Measurements from ENCODE around the gene LRRC8D.
"Not testable (repeated sequence)": the region's sequence is repeated elsewhere in the genome, so short reads cannot be mapped to it uniquely, and the experiment has no call there.

The LRRC8D gene

DNA sequence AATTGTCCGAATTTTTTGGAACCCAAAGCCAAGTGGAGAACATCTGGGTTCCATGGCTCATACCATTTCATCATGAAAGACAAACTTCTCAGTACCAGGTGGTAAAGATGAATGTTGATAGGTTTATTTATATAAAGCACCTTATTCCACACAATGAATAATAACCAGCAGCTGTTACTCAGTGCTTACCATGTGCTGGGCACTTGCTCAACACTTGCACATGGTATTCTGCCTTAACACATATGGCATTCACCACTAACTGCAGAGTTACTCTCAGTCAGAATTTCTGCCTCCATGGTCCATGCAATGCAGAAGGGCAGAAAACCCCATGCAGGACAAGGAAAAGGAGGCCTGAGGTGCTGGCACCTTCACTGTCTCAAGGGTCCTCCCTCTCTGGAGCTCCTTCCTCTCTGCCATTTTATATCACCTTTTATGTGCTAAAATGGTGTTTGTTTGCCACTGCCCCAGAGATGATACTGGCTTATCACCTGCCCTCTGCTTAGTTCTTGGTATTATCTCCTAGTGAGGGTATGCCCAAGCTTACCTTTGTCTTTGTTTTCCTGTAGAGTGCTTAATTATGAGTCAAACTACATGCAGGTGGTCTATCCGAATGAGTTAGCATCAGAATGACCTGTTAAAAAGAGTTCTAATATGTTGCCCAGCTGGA, 97.4 kb downstream of the LRRC8D start:
- no peak for FAIRE-seq

DNA sequence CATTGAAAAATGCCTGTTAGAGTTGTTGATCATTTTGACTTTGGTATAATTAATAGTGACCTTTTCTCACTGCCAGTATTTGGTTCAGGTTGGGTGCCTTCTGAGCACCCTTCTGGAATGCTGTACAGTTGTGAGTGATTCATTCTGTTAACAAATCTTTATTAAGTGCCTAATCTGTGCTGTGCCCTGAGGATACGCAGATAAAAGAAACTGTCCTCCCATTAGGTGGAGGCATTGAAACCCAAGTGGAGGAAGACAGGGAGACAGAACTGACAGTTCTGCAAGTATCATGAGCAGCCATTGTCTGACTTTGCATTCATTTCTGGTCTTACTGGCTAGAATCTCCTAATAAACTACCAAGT, 97.9 kb downstream of the LRRC8D start:
- no peak for FAIRE-seq

DNA sequence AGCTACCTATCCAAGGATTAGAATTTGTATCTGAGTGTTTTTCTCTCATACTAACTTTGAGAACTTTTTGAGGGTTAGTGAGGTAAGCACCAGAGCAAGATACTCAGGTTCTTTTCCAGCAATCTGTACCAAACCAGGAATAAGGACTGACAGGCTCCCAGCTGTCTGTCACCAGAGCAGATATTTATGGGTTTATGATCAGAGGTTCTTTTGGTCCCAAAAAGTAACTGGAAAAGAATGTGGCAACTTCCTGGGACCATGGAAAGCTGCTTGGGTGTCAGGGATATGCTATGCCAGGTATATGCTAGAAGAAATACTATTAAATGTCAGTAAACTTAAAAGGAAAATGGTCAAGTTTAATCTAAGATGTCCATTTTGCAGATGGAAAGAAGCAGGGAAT, 98.3 kb downstream of the LRRC8D start:
- FAIRE-seq: no peak

DNA sequence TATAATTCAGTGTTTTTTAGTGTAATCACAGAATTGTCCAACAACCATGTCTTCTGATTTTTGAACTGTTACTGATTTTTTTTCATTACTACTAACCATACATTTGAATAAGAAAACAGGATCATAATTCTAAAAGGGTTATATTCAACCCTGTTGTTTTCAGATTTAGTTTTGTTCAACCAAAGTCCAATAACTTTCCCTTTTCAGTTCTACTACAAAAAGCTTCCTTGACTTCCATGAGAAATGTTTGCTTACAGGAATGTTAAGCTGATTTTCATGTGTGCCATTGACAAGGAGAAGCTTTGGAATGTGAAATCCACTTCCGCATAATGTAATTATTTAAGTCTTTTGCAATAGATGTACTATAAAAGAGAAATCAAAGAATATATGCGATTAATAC, 102.1 kb downstream of the LRRC8D start:
- no peak for FAIRE-seq

DNA sequence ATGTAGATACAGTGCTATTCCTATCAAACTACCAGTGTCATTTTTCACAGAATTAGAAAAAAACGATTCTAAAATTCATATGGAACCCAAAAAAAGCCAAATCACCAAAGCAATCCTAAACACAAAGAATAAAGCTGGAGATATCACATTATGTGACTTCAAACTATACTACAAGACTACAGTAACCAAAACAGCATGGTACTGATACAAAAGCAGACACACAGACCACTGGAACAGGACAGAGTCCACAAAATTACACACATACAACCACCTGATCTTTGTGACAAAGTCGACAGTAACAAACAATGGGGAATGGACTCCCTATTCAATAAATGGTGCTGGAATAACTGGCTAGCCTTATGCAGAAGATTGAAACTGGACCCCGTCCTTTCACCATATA, 102.7 kb downstream of the LRRC8D start:
- no peak for FAIRE-seq

DNA sequence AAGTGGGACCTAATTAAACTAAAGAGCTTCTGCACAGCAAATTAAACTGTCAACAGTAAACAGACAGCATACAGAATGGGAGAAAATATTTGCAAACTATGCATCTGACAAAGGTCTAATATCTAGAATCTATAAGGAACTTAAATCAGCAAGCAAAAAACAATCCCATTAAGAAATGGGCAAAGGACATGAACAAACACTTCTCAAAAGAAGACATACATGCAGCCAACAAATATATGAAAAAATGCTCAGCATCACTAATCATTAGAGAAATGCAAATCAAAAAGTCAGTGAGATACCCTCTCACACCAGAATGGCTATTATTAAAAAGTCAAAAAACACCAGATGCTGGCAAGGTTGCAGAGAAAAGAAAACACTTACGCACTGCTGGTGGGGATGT, 103.2 kb downstream of the LRRC8D start:
- FAIRE-seq: not testable (repeated sequence)

DNA sequence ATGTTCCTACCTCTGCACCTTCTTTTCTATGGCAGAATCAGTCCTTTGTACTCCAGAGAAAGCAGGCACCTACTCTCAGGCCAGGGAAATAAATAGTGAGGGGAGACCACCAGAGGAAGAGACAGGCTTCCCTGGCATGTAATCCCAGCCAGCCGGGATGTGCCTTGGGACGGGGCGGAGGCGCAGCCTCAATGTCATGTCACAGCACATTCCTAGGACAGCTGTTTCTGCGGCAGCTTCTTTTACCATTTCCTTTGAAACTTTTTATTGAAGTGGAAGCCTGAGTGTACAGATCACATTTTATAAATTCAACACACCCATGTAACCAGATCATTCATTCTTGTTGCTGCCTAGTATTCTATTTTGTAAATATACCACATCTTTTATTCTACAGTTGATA, 106.2 kb downstream of the LRRC8D start:
- FAIRE-seq: no peak

DNA sequence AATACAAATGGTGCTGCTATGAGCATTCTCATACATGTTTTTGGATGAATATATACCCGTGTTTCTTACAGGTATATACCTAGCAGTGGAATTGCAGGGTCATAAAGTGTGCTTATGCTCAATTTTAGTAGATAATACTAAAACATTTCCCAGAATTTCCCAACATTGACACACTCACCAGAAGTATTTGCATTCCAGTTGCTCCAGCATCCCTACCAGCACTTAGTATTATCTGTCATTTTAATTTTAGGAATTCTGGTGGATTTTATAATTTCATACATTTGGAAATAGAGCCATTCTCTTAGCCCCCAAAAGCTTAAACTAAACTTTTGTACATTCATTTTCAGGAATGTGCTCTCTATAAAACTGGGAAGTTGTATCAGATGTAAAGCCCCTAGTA, 106.6 kb downstream of the LRRC8D start:
- no peak for FAIRE-seq

DNA sequence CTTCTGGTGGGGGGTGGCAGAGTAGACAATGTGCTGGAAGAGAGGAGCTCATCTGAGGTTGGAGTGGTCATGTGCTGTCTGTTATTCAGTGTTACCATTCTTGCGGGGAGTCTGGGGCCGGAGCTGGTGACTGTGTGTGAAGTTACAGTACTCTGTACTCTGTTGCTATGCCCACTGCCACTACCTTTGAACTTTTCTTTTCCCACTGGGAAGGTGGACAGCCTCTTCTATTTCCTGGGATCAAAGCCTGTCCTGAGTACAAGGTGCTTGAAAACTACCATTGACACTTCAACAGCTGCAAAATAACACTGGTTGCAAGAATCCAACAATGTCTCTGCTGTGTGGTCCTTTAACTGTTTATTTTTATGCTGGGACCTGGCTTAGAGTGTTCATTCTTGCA, 107.7 kb downstream of the LRRC8D start:
- no peak for FAIRE-seq

DNA sequence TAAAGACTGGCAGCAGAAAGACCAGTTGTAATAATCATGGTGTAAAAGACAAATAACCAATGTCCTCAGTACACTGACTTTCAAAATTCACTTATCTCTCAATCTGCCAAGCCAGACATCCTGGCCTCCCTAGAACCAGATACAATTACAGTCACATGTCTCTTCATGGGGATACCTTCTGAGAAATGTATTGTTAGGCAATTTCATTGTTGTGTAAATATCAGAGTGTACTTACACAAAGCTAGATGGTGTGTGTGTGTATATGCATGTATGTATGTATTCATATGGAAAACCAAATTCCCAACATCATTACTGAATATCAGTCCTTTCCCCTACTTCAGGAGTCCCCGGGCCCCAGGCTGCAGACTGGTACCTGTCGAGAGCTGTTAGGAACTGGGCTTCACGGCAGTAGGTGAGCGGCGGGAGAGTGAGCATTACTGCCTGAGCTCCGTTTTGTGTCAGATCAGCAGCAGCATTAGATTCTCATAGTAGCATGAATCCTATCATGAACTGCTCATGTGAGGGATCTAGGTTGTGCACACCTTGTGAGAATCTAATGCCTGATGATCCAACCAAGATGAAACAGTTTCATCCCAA, 108.7 kb downstream of the LRRC8D start:
- no peak for FAIRE-seq

DNA sequence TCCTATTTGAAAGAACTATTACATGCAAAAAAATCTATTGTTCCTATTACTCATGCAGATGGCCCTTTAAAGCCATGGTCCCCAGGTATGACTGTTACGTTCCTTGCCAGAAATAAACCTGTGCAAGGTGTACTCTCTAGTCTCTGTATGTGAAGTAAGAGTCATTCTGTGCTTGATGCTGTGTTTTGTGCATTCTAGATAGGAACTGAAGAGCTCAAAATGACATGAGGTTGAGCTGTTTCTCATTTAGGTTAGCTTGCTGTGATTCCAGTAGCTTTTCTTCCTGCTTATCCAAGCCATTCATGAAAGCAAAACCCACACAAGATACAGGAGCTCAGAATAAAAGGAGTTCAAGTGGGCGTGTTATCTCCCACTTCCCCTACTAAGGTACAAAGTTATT, 109.7 kb downstream of the LRRC8D start:
- no peak for FAIRE-seq

DNA sequence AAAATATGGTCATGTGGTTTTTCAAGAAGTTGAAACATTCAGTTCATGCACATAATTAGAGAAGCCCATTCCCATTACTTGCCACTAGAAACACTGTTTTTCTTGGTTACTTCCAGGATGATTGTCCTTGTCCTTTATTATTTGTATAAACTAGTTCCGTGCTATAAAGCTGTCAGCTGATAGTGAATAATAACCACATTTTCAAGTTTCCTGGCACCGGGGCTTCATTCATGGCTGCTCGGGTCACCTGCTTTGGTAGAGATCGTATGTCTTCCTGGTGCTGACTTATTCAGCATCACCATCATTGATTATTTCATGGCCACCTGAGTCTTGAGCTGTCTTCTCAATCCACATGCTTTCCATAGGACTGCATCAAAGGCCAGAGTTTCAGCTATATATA, 111.1 kb downstream of the LRRC8D start:
- FAIRE-seq: no peak

DNA sequence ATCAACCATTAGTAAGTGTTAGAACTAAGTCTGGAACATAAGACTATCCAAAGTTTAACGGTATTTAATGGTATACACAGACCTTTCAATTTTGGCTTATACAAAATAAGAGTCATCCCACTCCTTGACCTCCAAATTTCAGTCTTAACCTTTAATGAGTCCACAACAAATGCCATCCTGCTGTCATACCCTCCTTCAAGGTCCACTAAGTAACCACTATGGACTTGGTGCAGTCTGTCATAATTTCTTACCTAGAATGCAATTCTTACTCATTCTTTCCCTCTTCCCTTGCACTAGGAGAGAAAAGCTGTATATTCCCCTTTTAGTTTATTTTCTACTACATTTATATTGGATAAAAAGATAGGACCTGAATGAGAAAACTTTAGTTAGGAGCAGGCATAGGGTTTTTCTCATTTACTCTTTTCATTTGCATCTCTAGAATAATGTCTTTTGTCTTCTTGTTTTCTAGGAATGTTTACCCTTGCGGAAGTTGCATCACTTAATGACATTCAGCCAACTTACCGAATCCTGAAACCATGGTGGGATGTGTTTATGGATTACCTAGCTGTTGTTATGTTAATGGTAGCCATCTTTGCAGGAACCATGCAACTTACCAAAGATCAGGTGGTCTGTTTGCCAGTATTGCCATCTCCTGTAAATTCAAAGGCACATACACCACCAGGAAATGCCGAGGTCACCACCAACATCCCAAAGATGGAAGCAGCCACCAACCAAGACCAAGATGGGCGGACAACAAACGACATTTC, 111.9 kb downstream of the LRRC8D start:
- FAIRE-seq: no peak

DNA sequence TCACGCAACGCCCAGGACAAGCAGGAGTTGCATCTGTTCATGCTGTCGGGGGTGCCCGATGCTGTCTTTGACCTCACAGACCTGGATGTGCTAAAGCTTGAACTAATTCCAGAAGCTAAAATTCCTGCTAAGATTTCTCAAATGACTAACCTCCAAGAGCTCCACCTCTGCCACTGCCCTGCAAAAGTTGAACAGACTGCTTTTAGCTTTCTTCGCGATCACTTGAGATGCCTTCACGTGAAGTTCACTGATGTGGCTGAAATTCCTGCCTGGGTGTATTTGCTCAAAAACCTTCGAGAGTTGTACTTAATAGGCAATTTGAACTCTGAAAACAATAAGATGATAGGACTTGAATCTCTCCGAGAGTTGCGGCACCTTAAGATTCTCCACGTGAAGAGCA, 113.6 kb downstream of the LRRC8D start:
- no peak for FAIRE-seq

DNA sequence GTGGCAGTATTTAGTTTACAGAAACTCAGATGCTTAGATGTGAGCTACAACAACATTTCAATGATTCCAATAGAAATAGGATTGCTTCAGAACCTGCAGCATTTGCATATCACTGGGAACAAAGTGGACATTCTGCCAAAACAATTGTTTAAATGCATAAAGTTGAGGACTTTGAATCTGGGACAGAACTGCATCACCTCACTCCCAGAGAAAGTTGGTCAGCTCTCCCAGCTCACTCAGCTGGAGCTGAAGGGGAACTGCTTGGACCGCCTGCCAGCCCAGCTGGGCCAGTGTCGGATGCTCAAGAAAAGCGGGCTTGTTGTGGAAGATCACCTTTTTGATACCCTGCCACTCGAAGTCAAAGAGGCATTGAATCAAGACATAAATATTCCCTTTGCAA, 114.4 kb downstream of the LRRC8D start:
- no peak for FAIRE-seq

DNA sequence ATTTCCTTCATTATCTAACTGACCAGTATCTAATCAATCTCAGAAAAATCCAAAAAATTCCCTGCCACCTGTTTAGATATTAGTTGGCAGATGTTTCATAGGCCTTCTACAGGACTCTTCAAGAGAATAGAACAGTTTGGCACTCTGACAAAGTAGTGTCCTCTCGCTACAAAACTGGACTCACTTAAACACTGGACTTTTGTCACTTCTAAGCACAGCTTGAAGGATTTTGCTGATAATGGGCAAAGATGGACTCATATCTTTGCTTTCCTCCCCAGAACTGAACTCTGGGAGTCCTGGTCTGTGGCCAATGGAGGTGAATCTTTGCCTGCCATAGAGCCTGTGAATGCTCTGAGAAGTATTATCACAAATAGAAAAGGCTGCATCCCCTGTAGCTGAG, 115.9 kb downstream of the LRRC8D start:
- no peak for FAIRE-seq

DNA sequence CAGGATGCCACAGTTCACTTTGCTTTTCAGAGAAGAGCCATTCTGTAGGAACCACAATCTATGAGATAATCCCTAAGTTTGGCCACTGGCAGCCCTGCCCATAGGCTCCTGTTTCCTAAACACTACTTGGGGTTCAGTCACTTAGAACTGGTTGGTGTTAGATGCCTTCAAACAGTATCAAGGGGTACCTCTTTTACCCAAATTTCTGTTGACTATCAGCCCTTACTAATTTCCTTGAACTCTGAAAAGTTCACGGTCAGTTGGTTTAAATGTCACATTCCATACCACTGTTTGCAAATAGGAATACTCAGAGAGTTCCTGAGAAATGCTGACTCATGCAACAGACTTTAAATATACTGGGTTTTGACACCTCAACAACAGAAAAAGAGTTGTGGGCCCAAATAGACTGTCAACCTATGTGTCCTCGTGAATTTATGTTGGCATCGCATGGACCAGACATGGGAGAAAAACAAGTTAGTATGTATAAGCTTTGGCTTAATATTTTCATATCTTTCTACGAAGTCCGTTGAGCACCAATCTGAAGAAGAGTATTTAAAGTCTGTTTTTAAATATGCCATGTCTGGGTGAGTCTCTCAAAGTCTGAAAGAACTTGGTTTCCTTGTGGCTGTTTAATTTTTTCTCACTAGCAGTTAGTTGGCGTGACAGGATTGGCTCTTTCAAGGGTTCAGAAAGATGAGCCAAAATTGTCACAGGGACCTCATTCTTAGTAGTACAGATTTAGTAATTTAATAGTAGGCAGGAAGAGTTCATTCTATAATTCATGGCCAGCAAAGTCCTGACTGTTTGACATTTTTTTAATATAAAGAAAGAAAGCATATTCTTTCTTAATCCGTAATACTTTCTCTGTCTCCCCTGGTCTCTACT, 117.6 kb downstream of the LRRC8D start:
- no peak for FAIRE-seq

DNA sequence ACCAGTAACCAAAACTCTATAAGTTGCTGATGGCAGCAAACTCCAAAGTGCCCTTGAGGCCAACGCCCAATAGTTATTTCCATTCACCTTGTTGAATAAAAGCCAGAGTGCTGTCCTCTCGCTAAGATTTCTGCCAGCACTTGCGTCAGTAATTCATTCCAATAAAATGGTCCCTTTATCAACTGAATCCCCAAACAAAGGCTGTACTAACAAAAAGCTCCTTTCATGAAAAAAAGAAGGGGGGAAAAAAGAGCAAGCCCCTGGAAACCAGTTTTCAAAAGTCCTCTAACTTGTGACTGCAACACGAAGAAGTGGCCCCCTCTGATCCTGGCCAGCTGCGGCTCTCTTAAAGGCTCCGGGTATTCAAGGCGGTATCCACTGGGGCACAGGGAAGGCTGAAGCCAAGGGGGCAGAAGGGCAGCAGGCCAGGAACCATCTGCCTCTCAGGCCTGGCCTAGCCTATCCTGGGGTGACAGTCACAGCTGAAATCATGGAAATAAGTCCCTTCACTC, 118.3 kb downstream of the LRRC8D start:
- no peak for FAIRE-seq

DNA sequence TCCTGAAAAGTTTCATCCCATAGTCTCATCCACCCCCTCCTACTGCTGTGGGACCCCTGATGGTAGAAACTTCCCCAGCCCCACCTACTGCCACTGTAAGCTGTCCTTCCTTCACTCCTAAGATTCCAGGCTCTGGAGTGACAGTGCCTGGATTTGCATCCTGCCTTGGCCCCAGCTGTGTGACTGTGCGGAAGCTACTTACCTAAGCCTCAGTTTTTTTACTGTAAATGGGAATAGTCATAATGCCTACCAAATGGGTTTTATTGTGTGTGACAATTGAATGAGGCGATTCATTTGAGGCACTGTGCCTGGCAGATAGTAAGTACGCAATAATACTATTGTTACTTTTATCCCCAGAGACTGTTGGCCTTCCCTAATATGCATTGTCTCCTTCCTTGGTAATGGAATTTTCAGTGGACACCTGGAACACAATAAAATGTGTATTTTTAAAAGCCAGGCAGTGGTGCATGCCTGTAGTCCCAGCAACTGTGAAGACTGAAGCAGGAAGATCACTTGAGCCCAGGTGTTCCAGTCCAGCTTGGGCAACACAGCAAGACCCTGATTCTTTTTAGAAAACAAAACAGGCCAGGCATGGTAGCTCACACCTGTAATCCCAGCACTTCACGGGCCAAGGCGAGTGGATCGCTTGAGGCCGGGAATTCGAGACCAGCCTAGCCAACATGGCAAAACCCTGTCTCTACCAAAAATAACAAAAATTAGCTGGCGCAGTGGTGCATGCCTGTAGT, 119.0 kb downstream of the LRRC8D start:
- FAIRE-seq: no peak

DNA sequence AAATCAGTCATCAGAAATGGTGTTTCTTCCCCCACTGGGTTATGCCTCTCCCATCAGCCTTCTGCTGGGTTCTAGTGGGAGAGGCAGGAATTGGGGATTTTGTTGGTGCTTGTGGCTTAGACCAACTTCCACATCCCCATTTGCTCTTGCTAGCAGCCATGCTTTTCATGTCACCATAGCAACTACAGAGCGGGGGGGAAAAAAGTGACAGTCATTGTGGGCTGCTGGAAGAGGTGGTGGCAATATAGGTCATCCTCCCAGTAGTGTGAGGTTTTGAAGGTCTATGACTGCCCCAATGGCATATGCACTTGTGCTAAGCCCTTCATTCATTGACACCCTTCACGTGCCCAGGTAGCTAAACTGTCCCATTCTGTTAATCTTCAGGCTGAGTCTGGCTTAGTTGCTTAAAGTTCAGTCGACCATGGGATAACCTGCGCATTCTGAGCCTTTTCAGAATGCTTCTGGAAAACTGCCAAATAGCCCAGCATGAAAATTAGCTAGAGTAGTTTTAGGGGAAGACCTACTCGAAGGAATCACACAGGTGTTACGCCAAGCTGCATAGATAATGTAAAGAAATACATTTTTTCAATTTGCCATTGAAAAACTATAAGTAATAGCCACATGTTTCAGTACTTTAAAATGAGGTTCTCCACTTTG, 120.4 kb downstream of the LRRC8D start:
- FAIRE-seq: no peak

DNA sequence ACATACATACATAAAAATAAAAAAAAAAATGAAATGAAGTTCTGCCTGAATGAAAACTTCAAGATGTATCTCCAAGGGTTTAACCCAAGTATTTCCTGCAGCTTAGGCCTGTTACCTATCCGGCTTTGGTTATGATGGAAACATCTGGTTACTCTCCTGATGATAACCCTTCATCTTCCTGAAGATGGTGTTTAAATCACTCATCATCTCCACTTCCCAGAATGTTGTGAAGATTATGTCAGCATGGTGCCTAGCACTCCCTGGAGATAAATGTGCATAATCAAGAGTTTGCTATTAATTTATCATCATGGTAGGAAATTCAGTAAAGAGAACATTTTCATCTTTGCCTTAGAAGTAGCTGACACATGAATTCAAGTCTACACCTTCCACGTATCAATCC, 121.2 kb downstream of the LRRC8D start:
- FAIRE-seq: no peak

Measured in islet of Langerhans (tissue), 1 donor.